Measurements from ENCODE around the gene SPATA6. TPM values are rescaled to one million over a fixed set of nuclear protein-coding genes. Genes with fewer than 3 reads are reported as not detected.
"Not testable (repeated sequence)": the region's sequence is repeated elsewhere in the genome, so short reads cannot be mapped to it uniquely, and the experiment has no call there.

Gene SPATA6
- total RNA-seq, 3 donors from 2014 or later (not counting 1 experiment from before 2014, with no cell fraction given): 2.4 to 6.1 (median 3.5) TPM

- ATAC-seq: no peak
- no peak overlapping the region for H3K27ac Mint-ChIP-seq
- intact Hi-C loops (cut with micrococcal nuclease): no loop called here
Observed at GRCh38 chr1:48291421-48291820, 180.6 kb downstream of the SPATA6 start.

GRCh38 chr1:48285525-48285924, 186.5 kb downstream of the SPATA6 start:
- WGBS (ENCODE audit: insufficient coverage): 84% methylated on average over 3 of the region's 3 CpGs
- H3K9me3 Mint-ChIP-seq: no peaks in the 10 kb centered on the region
- no peaks in the 10 kb centered on the region for H3K4me1 Mint-ChIP-seq
- Histone ChIP-seq H3K4me3 (ENCODE audit: low read length) (no peak overlapping the region), H3K27me3 (ENCODE audit: control insufficient read depth, insufficient read depth, low read length) (no peaks in the 10 kb centered on the region), H3K36me3 (ENCODE audit: control insufficient read depth, insufficient read depth, low read length) (no peaks in the 10 kb centered on the region), H3K9me3 (ENCODE audit: control insufficient read depth, insufficient read depth, low read length) (no peaks in the 10 kb centered on the region), H3K4me1 (ENCODE audit: control insufficient read depth, insufficient read depth, low read length) (no peaks in the 10 kb centered on the region), H3K27ac (ENCODE audit: low read length) (no peak overlapping the region)
- no peak for TF ChIP-seq CTCF (IDR thresholded peaks at IDR 0.05)
- no peak overlapping the region for H3K4me3 Mint-ChIP-seq
- H3K36me3 Mint-ChIP-seq: peaks cover 7% of the 10 kb centered on the region
- intact Hi-C loops (cut with micrococcal nuclease): no loop called here
- H3K27me3 Mint-ChIP-seq (ENCODE audit: low read depth in 2 of 2): peaks cover 5 to 8% of the 10 kb centered on the region in 2 donors
- no peak overlapping the region for H3K27ac Mint-ChIP-seq
- DNase-seq: no peak
- ATAC-seq: no peak

More at GRCh38 chr1:48291421-48291820, 180.6 kb downstream of the SPATA6 start:
- 92% methylated on average over 4 of the region's 4 CpGs for WGBS (ENCODE audit: insufficient coverage)
- Histone ChIP-seq H3K27ac (ENCODE audit: low read length) (no peak overlapping the region), H3K27me3 (ENCODE audit: control insufficient read depth, insufficient read depth, low read length) (no peaks in the 10 kb centered on the region), H3K36me3 (ENCODE audit: control insufficient read depth, insufficient read depth, low read length) (no peaks in the 10 kb centered on the region), H3K9me3 (ENCODE audit: control insufficient read depth, insufficient read depth, low read length) (no peaks in the 10 kb centered on the region), H3K4me3 (ENCODE audit: low read length) (no peak overlapping the region), H3K4me1 (ENCODE audit: control insufficient read depth, insufficient read depth, low read length) (no peaks in the 10 kb centered on the region)
- TF ChIP-seq CTCF (IDR thresholded peaks at IDR 0.05): no peak
- Mint-ChIP-seq H3K9me3 (no peaks in the 10 kb centered on the region), H3K4me3 (no peak overlapping the region), H3K36me3 (no peaks in the 10 kb centered on the region), H3K27me3 (ENCODE audit: low read depth in 2 of 2) (peaks cover 0 to 9% of the 10 kb centered on the region in 2 donors), H3K4me1 (peaks cover 0 to 4% of the 10 kb centered on the region in 2 donors)
- DNase-seq: no peak

- H3K27ac ChIP-seq (ENCODE audit: low read length); H3K9me3 Mint-ChIP-seq; ATAC-seq; H3K36me3 ChIP-seq (ENCODE audit: control insufficient read depth, insufficient read depth, low read length); H3K27me3 ChIP-seq (ENCODE audit: control insufficient read depth, insufficient read depth, low read length); H3K4me3 ChIP-seq (ENCODE audit: low read length); H3K27ac Mint-ChIP-seq; H3K4me1 Mint-ChIP-seq; DNase-seq; H3K4me1 ChIP-seq (ENCODE audit: control insufficient read depth, insufficient read depth, low read length); intact Hi-C loops (cut with micrococcal nuclease); H3K4me3 Mint-ChIP-seq; H3K27me3 Mint-ChIP-seq (ENCODE audit: low read depth in 2 of 2); H3K36me3 Mint-ChIP-seq; H3K9me3 ChIP-seq (ENCODE audit: control insufficient read depth, insufficient read depth, low read length): not testable (repeated sequence)
- 83% methylated on average over 9 of the region's 10 CpGs for WGBS (ENCODE audit: insufficient coverage)
Observed at GRCh38 chr1:48284696-48285420, 187.1 kb downstream of the SPATA6 start.

- H3K4me1 Mint-ChIP-seq; H3K27me3 ChIP-seq (ENCODE audit: control insufficient read depth, insufficient read depth, low read length); DNase-seq; H3K36me3 ChIP-seq (ENCODE audit: control insufficient read depth, insufficient read depth, low read length); H3K27ac ChIP-seq (ENCODE audit: low read length); H3K4me3 ChIP-seq (ENCODE audit: low read length); H3K27me3 Mint-ChIP-seq (ENCODE audit: low read depth in 2 of 2); H3K27ac Mint-ChIP-seq; H3K9me3 ChIP-seq (ENCODE audit: control insufficient read depth, insufficient read depth, low read length); H3K9me3 Mint-ChIP-seq; intact Hi-C loops (cut with micrococcal nuclease); ATAC-seq; H3K36me3 Mint-ChIP-seq; H3K4me1 ChIP-seq (ENCODE audit: control insufficient read depth, insufficient read depth, low read length); H3K4me3 Mint-ChIP-seq: not testable (repeated sequence)
Observed at GRCh38 chr1:48282329-48282728, 189.7 kb downstream of the SPATA6 start.

- H3K4me1 ChIP-seq (ENCODE audit: control insufficient read depth, insufficient read depth, low read length); H3K4me3 Mint-ChIP-seq; ATAC-seq; H3K4me3 ChIP-seq (ENCODE audit: low read length); H3K36me3 Mint-ChIP-seq; intact Hi-C loops (cut with micrococcal nuclease); H3K9me3 ChIP-seq (ENCODE audit: control insufficient read depth, insufficient read depth, low read length); H3K9me3 Mint-ChIP-seq; H3K27me3 ChIP-seq (ENCODE audit: control insufficient read depth, insufficient read depth, low read length); H3K4me1 Mint-ChIP-seq; H3K27ac Mint-ChIP-seq; H3K36me3 ChIP-seq (ENCODE audit: control insufficient read depth, insufficient read depth, low read length); H3K27ac ChIP-seq (ENCODE audit: low read length); DNase-seq; H3K27me3 Mint-ChIP-seq (ENCODE audit: low read depth in 2 of 2): not testable (repeated sequence)
- WGBS (ENCODE audit: insufficient coverage): 92% methylated on average over 9 of the region's 10 CpGs
Observed at GRCh38 chr1:48277437-48277836, 194.6 kb downstream of the SPATA6 start.
